Skeletal muscle satellite cell (primary cell): Measurements from ENCODE around the gene CALY.
A peak's percentile ranks its signal among the peaks of the same experiment; 100 is the strongest.
"Not testable (repeated sequence)": the region's sequence is repeated elsewhere in the genome, so short reads cannot be mapped to it uniquely, and the experiment has no call there.

Source experiments
- H3K27me3 ChIP-seq: 2 replicates; pipeline ENCODE4 v1.7.0; 2013; ENCODE audit warnings: low read length; ENCODE audit not compliant: control insufficient read depth, insufficient read depth
- H3K36me3 ChIP-seq: 2 replicates; pipeline ENCODE4 v1.7.0; 2013; ENCODE audit warnings: mild to moderate bottlenecking, control low read depth, low read length; ENCODE audit not compliant: insufficient read depth
- H3K4me1 ChIP-seq: 2 replicates; pipeline ENCODE4 v1.7.0; 2013; ENCODE audit warnings: low read length; ENCODE audit not compliant: control insufficient read depth, insufficient read depth
- H3K4me2 ChIP-seq: 2 replicates; pipeline ENCODE4 v1.7.0; 2013; ENCODE audit warnings: mild to moderate bottlenecking, low read length
- H3K4me3 ChIP-seq: 2 replicates; pipeline ENCODE4 v1.7.0; 2013; ENCODE audit warnings: low read length
- H3K9ac ChIP-seq: 2 replicates; pipeline ENCODE4 v1.7.0; 2013; ENCODE audit warnings: mild to moderate bottlenecking, low read depth, low read length, moderate library complexity
- H3K9me3 ChIP-seq: replicated peaks from 2 replicates; pipeline ENCODE4 v1.7.0; 2013; ENCODE audit warnings: mild to moderate bottlenecking, control low read depth, low read length

CALY gene

DNA sequence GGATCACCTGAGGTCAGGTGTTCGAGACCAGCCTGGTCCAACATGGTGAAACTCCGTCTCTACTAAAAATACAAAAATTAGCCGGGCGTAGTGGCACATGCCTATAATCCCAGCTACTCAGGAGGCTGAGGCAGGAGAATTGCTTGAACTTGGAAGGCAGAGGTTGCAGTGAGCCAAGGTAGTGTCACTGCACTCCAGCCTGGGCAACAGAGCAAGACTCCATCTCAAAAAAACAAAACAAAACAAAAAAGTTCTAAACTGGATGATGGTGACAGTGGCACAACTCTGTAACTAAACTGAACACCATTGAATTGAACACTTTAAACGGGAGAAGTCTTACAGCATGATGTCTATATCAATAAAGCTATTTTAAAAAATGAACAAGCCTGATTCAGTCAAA is 39.5 kb upstream of the CALY start:
- not testable (repeated sequence) for H3K9ac ChIP-seq, H3K27me3 ChIP-seq, H3K4me2 ChIP-seq, H3K9me3 ChIP-seq, H3K4me3 ChIP-seq, H3K36me3 ChIP-seq
- peaks cover 12% of the 10 kb centered on the region for H3K4me1 ChIP-seq

GRCh38 chr10:133375357-133376115 is 38.8 kb upstream of the CALY start:
- no peaks in the 10 kb centered on the region for H3K9me3 ChIP-seq
- H3K4me1 ChIP-seq: peaks cover 12% of the 10 kb centered on the region
- H3K9ac ChIP-seq: no peak overlapping the region
- no peaks in the 10 kb centered on the region for H3K27me3 ChIP-seq
- no peak overlapping the region for H3K4me3 ChIP-seq
- H3K36me3 ChIP-seq: peaks cover 2% of the 10 kb centered on the region
- no peak overlapping the region for H3K4me2 ChIP-seq

DNA sequence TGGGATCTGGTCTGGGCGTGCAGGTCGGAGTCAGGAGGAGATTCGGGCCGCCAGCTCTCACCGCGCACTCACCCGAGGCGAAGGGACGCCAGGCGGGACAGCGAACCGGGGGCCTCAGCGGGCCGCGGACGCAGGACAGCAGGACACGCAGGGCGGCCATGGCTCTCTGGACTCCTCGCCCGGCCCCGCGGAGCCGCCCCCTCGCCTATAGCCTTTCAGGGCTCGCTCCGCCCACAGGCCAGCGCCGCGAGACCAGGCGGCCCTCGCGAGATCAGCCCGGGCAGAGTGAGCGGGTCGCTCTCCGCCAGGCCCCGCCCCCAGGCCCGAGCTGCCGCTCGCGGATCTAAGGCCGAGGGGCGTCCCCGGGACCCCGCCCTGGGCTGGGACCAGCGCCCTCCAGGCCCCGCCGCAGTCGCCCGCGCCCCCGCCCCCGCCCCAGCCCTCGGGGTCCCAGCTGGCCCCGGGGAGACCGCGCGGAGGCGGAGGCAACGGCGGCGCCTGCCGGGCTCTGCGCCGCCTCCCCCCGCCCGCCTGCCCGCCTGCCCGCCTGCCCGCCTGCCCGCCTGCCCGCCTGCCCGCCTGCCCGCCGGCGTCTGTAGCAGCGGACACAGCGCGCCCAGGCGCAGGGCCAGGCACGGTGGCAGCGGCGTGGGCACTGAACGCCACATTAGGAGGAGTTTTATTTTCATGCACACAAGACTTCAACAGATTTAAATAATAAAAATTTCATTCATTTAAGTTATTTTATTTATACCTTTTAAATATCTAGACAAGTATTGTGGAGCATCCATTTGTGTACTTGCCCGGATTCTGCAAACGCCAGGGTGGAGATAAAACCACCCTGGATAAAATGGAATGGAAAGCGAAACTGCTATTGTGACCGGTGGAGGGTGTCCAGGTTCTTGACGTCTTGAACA is 36.7 kb upstream of the CALY start, which contains the start of gene ECHS1:
ECHS1 (minus strand) TSS at position 181 of the 917 bp plus-strand sequence; CDS start at position 160, 21 bp downstream.
- H3K36me3 ChIP-seq: peaks cover 21% of the 10 kb centered on the region
- peaks cover 8% of the 10 kb centered on the region for H3K4me1 ChIP-seq
- H3K4me2 ChIP-seq: peak within 1 kb of the TSS; percentile 77
- H3K9ac ChIP-seq: peak within 1 kb of the TSS; percentile 81
- H3K4me3 ChIP-seq: peak within 1 kb of the TSS; percentile 95
- H3K9me3 ChIP-seq: no peaks in the 10 kb centered on the region
- H3K27me3 ChIP-seq: no peaks in the 10 kb centered on the region

DNA sequence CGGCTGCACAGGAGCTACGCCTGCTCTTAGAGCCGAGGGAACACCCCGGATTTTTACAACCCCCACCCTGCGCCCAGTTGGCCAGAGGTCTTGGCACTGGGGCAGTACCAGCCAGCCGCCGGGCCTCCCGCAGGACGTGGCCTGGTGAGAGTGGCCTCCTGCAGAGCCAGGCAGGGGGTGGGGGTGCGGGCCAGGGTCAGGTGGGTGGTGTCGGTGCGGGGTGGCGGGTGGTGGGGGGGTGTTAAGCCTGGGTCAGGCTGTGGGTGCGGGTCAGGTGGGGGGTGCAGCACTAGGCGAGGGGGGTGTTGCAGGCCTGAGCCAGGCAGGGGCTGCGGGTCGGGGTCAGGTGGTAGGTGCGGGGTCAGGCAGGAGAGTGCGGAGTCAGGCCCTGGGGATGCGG is 35.8 kb upstream of the CALY start:
- Histone ChIP-seq H3K9ac (peak overlapping the region; percentile 26), H3K4me1 (peaks cover 8% of the 10 kb centered on the region), H3K36me3 (peaks cover 27% of the 10 kb centered on the region), H3K9me3 (no peaks in the 10 kb centered on the region), H3K4me2 (peak overlapping the region; percentile 76), H3K27me3 (no peaks in the 10 kb centered on the region), H3K4me3 (peak overlapping the region; percentile 66)

DNA sequence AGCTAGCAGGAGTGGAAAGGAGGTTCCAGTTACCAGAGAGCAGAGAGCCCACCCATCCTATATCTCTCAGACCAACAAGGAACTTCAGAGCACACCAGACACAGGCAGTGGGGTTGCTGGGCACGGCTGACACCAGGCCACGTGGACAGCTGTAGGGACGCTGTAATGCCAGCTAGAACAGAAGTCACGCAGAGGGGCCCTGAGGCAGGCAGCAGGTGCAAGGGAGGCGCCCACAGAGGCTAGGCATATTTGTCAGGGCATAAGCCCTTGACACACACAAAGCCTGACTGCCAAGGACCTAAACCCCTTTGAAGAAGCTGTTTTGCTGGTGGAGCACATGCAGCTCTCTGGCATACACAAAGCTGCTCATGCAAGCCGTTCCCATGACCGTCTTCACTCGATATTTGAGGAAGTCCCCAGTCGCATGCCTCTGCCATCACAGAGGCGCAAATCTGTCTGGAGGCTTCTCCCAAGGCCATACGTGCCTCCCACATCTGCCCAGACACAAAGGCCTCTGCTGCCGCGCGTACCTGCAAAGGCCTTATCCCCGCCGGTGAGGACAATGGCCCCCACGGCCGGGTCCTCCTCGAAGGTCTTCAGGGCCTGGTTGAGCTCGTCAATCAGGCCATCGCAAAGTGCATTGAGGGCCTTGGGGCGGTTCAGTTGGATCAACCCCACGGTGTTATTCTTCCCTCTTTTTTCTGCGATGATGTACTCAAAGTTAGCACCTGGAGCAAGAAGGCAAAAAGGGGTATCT is 33.5 kb upstream of the CALY start:
- Histone ChIP-seq H3K4me2 (no peak overlapping the region), H3K27me3 (no peaks in the 10 kb centered on the region), H3K4me1 (peaks cover 8% of the 10 kb centered on the region), H3K9ac (no peak overlapping the region), H3K9me3 (no peaks in the 10 kb centered on the region), H3K4me3 (no peak overlapping the region), H3K36me3 (peaks cover 39% of the 10 kb centered on the region)

DNA sequence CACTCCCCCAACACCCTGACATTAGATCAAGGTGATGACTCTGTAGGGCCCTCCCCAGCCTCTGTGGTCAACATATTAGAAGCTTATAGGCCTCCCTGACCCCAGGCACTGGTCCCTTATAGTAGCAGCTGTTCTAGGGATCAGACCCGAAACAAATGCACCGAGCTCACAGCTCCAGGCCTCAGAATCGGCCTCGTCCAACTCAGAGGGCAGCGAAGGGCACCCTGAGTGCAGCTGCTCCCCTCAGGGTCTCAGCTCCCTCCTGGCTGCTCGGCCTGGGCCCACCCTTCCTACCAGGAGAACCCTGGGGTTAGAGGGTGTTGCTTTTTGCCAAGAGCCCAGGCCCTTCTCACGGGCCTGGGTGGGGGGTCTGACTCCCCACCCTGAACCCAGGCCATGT is 31.5 kb upstream of the CALY start:
- peaks cover 51% of the 10 kb centered on the region for H3K36me3 ChIP-seq
- H3K9ac ChIP-seq: no peak overlapping the region
- H3K27me3 ChIP-seq: no peaks in the 10 kb centered on the region
- no peaks in the 10 kb centered on the region for H3K9me3 ChIP-seq
- peaks cover 3% of the 10 kb centered on the region for H3K4me1 ChIP-seq
- H3K4me3 ChIP-seq: no peak overlapping the region
- H3K4me2 ChIP-seq: no peak overlapping the region

DNA sequence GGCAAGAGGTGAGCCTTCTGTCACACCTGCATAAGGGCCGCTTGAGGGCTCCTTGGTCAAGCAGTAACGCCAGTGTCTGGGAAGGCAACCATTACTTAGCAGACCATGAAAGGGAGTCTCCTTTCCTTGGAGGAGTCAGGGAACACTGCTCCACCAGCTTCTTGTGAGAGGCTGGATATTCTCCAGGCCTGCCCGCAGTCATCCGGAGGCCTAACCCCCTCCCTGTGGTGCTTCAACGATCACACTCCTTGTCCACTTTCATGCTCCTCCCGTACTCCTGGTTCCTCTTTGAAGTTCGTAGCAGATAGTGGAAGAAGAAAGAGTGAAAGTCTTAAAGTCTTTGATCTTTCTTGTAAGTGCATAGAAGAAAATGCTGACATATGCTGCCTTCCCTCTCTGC is 30.8 kb upstream of the CALY start:
- H3K9me3 ChIP-seq, H3K27me3 ChIP-seq, H3K4me2 ChIP-seq, H3K4me3 ChIP-seq, H3K4me1 ChIP-seq, H3K9ac ChIP-seq: not testable (repeated sequence)
- peaks cover 57% of the 10 kb centered on the region for H3K36me3 ChIP-seq

- Histone ChIP-seq H3K36me3 (peaks cover 61% of the 10 kb centered on the region), H3K4me3 (no peak overlapping the region), H3K4me1 (no peaks in the 10 kb centered on the region), H3K9me3 (no peaks in the 10 kb centered on the region), H3K27me3 (no peaks in the 10 kb centered on the region), H3K9ac (no peak overlapping the region), H3K4me2 (no peak overlapping the region)
Measured at GRCh38 chr10:133366751-133367150, 30.1 kb upstream of the CALY start.

GRCh38 chr10:133366130-133366478 is 29.4 kb upstream of the CALY start:
- H3K27me3 ChIP-seq: no peaks in the 10 kb centered on the region
- H3K4me3 ChIP-seq: no peak overlapping the region
- no peaks in the 10 kb centered on the region for H3K4me1 ChIP-seq
- no peak overlapping the region for H3K4me2 ChIP-seq
- no peak overlapping the region for H3K9ac ChIP-seq
- H3K36me3 ChIP-seq: peaks cover 64% of the 10 kb centered on the region
- no peaks in the 10 kb centered on the region for H3K9me3 ChIP-seq

- Histone ChIP-seq H3K9ac (no peak overlapping the region), H3K27me3 (no peaks in the 10 kb centered on the region), H3K9me3 (no peaks in the 10 kb centered on the region), H3K36me3 (peaks cover 63% of the 10 kb centered on the region), H3K4me2 (no peak overlapping the region), H3K4me1 (no peaks in the 10 kb centered on the region), H3K4me3 (no peak overlapping the region)
Measured at GRCh38 chr10:133365461-133366129, 28.9 kb upstream of the CALY start.
